Effector memory CD8-positive, alpha-beta T cell (primary cell): Measurements from ENCODE around the gene ARFGEF3.

ENCODE experiments used
- ATAC-seq: fragments of 150-1000 bp; cut with Tn5 transposase; replicated peaks from 2 replicates; pipeline ENCODE4 v1.10.0; 2021; ENCODE audit warnings: mild to moderate bottlenecking, moderate library complexity
- DNase-seq, 3 experiments: peaks; one replicate each; pipeline ENCODE4 v3.0.0; 2021
- H3K27ac Mint-ChIP-seq, 2 donors: one replicate each; pipeline ENCODE4 v1.8.0; 2022; ENCODE audit warnings: mild to moderate bottlenecking in 2 of 2, mixed read lengths in 2 of 2, moderate library complexity in 2 of 2
- H3K27me3 Mint-ChIP-seq, 2 donors: one replicate each; pipeline ENCODE4 v1.8.0; 2022; ENCODE audit warnings: mixed read lengths in 2 of 2
- H3K36me3 Mint-ChIP-seq: one replicate; pipeline ENCODE4 v1.8.0; 2022; ENCODE audit warnings: mild to moderate bottlenecking, moderate library complexity, mixed read lengths; ENCODE audit not compliant: insufficient read depth
- H3K4me1 Mint-ChIP-seq, 2 donors: one replicate each; pipeline ENCODE4 v1.8.0; 2022; ENCODE audit warnings: low read depth in 2 of 2, mixed read lengths in 2 of 2
- H3K4me3 Mint-ChIP-seq, 2 donors: one replicate each; pipeline ENCODE4 v1.8.0; 2022; ENCODE audit warnings: mild to moderate bottlenecking in 2 of 2, mixed read lengths in 2 of 2, moderate library complexity in 2 of 2
- H3K9me3 Mint-ChIP-seq, 2 donors: one replicate each; pipeline ENCODE4 v1.8.0; 2022; ENCODE audit warnings: mixed read lengths in 2 of 2

Gene ARFGEF3

DNA sequence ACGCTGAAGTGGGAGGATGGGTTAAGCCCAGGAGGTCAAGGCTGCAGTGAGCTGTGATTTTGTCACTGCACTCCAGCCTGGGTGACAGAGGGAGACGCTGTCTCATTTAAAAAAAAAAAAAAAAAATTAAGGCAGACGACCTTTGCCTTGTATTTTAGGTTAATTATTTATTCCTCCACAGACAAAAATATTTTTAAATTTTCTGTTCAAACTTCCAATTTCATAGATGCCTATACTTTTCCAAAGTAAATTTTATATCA lies 209.6 kb downstream of the ARFGEF3 start:
- DNase-seq: no peak
- H3K27me3 Mint-ChIP-seq: peaks cover 10 to 24% of the 10 kb centered on the region in 2 donors
- H3K36me3 Mint-ChIP-seq: no peaks in the 10 kb centered on the region
- peaks cover 0 to 2% of the 10 kb centered on the region in 2 donors for H3K9me3 Mint-ChIP-seq
- no peak overlapping the region for H3K4me3 Mint-ChIP-seq
- H3K4me1 Mint-ChIP-seq: no peaks in the 10 kb centered on the region
- no peak overlapping the region for H3K27ac Mint-ChIP-seq
- ATAC-seq: no peak

DNA sequence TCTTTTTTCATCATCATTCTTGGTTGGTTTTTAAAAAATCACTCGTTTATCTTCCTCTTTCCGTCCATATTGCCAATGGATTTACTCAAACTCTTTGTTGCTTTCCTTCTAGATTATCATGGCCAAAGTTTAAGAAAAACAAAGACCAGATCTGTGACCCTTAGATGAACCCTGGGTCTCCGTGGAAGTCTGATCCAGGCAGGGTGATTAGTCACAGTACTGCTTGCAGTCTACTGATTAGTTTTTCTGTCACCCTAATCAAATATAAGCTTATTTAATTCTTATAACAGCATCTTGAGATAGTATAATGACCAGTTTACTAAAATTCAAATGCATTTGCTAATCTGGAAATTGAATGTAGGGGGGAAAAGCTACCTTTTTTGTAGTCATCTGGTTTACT lies 210.0 kb downstream of the ARFGEF3 start:
- H3K4me3 Mint-ChIP-seq: no peak overlapping the region
- no peaks in the 10 kb centered on the region for H3K36me3 Mint-ChIP-seq
- DNase-seq: no peak
- peaks cover 7 to 21% of the 10 kb centered on the region in 2 donors for H3K27me3 Mint-ChIP-seq
- peaks cover 0 to 2% of the 10 kb centered on the region in 2 donors for H3K9me3 Mint-ChIP-seq
- H3K27ac Mint-ChIP-seq: no peak overlapping the region
- ATAC-seq: no peak
- H3K4me1 Mint-ChIP-seq: no peaks in the 10 kb centered on the region

DNA sequence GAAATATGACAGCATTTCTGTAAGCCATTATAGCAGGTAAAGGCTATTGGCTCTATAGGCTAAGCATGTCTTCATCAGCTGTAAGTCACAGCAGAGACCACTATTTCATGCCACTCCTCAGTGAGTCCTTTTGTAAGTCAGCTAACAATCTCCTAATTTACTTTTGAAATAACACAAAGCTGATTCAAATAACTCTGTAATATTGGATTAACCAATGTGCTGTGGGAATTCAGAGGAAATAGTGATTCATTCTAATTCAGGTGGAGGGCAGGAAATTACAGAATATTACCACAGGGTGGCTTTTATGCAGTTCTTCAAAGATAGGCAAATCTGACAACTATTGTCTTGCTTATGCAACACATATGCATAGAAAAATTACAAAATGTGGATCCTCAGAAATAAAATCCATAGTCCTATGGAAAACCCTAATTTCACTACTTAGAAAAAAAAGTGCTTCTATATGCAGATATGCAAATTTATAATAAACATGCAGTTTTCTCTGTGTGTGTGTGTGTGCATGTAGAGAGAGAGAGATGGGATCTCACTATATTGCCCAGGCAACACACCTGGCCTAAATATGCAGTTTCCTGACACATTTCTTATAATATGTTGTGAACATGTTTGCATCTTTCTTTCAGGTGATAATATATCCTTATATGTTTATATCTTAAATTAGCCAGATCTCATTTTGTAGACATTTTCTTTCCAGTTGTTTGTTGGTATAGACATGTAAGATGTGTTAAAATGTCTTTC lies 211.1 kb downstream of the ARFGEF3 start:
- Mint-ChIP-seq H3K4me1 (no peaks in the 10 kb centered on the region), H3K4me3 (no peak overlapping the region), H3K27me3 (peaks cover 0 to 12% of the 10 kb centered on the region in 2 donors), H3K9me3 (no peaks in the 10 kb centered on the region), H3K36me3 (no peaks in the 10 kb centered on the region), H3K27ac (no peak overlapping the region)
- peak; percentile 29 for ATAC-seq
- no peak for DNase-seq

- Mint-ChIP-seq H3K4me3 (no peak overlapping the region), H3K9me3 (no peaks in the 10 kb centered on the region), H3K4me1 (no peaks in the 10 kb centered on the region), H3K27me3 (peaks cover 0 to 5% of the 10 kb centered on the region in 2 donors), H3K27ac (no peak overlapping the region), H3K36me3 (no peaks in the 10 kb centered on the region)
- DNase-seq (no peak), ATAC-seq (no peak)
Observed at GRCh38 chr6:138374230-138374629, 212.5 kb downstream of the ARFGEF3 start.

- H3K27ac Mint-ChIP-seq: no peak overlapping the region
- no peak for DNase-seq
- H3K4me3 Mint-ChIP-seq: no peak overlapping the region
- H3K36me3 Mint-ChIP-seq: no peaks in the 10 kb centered on the region
- no peaks in the 10 kb centered on the region for H3K4me1 Mint-ChIP-seq
- peaks cover 0 to 5% of the 10 kb centered on the region in 2 donors for H3K27me3 Mint-ChIP-seq
- ATAC-seq: no peak
- H3K9me3 Mint-ChIP-seq: no peaks in the 10 kb centered on the region
Observed at GRCh38 chr6:138374815-138375214, 213.1 kb downstream of the ARFGEF3 start.

DNA sequence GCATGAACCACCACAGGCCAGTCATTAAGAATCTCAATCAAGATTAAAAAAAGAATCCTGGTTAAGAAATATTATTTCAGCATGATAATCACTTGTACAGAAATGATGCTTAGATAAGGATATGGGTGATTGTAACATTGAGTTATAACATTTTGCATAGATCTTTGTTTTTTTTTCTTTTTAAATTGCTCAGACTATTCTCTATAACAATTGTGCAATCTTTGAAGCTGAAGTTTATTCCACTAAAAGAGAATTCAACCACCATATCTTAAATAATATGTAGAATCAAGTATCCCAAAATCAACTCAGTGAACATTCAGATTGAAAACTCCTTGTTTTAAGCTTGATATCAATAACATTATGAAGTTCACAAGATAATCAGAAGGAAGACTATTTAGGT lies 215.3 kb downstream of the ARFGEF3 start:
- Mint-ChIP-seq H3K27me3 (peaks cover under 1 to 5% of the 10 kb centered on the region in 2 donors), H3K9me3 (no peaks in the 10 kb centered on the region), H3K27ac (no peak overlapping the region), H3K4me1 (no peaks in the 10 kb centered on the region), H3K36me3 (no peaks in the 10 kb centered on the region), H3K4me3 (no peak overlapping the region)
- ATAC-seq (no peak), DNase-seq (no peak)

GRCh38 chr6:138377844-138378243 lies 216.1 kb downstream of the ARFGEF3 start, which contains the start of gene SMIM28:
Gene SMIM28, plus strand, starts transcription at chr6:138377905. Its CDS starts 168 bp downstream, at chr6:138378073.
- ATAC-seq (no peak), DNase-seq (no peak)
- H3K4me3 Mint-ChIP-seq: no peak within 1 kb of the TSS
- peaks cover 9% of the 10 kb centered on the region in 2 donors for H3K27me3 Mint-ChIP-seq
- peaks cover 0 to 4% of the 10 kb centered on the region in 2 donors for H3K4me1 Mint-ChIP-seq
- no peak within 1 kb of the TSS for H3K27ac Mint-ChIP-seq
- H3K36me3 Mint-ChIP-seq: no peaks in the 10 kb centered on the region
- no peaks in the 10 kb centered on the region for H3K9me3 Mint-ChIP-seq

- Mint-ChIP-seq H3K36me3 (no peaks in the 10 kb centered on the region), H3K27ac (no peak overlapping the region), H3K4me3 (no peak overlapping the region), H3K9me3 (no peaks in the 10 kb centered on the region), H3K4me1 (peaks cover 0 to 4% of the 10 kb centered on the region in 2 donors), H3K27me3 (peaks cover 12 to 13% of the 10 kb centered on the region in 2 donors)
- DNase-seq (no peak), ATAC-seq (no peak)
Observed at GRCh38 chr6:138378463-138378862, 216.7 kb downstream of the ARFGEF3 start.

GRCh38 chr6:138382498-138383265 lies 220.9 kb downstream of the ARFGEF3 start:
- H3K9me3 Mint-ChIP-seq: no peaks in the 10 kb centered on the region
- ATAC-seq (no peak), DNase-seq (no peak)
- peak overlapping the region in 1 of 2 donors; percentile 62 for H3K27ac Mint-ChIP-seq
- no peak overlapping the region for H3K4me3 Mint-ChIP-seq
- peaks cover 0 to 4% of the 10 kb centered on the region in 2 donors for H3K4me1 Mint-ChIP-seq
- no peaks in the 10 kb centered on the region for H3K36me3 Mint-ChIP-seq
- H3K27me3 Mint-ChIP-seq: peaks cover 12 to 18% of the 10 kb centered on the region in 2 donors

DNA sequence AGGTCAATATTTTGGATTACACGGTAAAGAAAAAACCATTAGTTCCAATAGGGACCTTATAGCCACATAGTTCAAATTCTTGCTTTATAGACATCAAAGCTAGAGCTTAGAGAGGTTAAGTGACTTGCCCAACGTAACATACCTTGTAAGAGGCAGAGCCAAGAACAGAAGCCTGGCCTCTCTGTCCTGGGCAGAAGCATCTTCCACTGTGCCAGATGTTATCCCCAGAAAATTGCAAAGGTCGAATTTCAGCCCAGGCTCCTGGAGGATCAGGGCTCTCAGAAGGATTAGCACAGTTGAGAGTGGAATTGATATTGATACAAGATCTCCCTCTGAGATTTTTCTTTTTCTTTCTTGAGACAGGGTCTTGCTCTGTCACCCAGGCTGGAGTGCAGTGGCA lies 222.0 kb downstream of the ARFGEF3 start:
- peaks cover 0 to 4% of the 10 kb centered on the region in 2 donors for H3K4me1 Mint-ChIP-seq
- no peak for DNase-seq
- no peaks in the 10 kb centered on the region for H3K36me3 Mint-ChIP-seq
- peaks cover 21 to 22% of the 10 kb centered on the region in 2 donors for H3K27me3 Mint-ChIP-seq
- no peak overlapping the region for H3K4me3 Mint-ChIP-seq
- no peak for ATAC-seq
- H3K9me3 Mint-ChIP-seq: no peaks in the 10 kb centered on the region
- no peak overlapping the region for H3K27ac Mint-ChIP-seq

GRCh38 chr6:138386897-138387296 lies 225.2 kb downstream of the ARFGEF3 start:
- Mint-ChIP-seq H3K27ac (no peak overlapping the region), H3K4me3 (no peak overlapping the region), H3K36me3 (no peaks in the 10 kb centered on the region), H3K4me1 (peaks cover 0 to 4% of the 10 kb centered on the region in 2 donors), H3K9me3 (no peaks in the 10 kb centered on the region), H3K27me3 (peaks cover 40 to 46% of the 10 kb centered on the region in 2 donors)
- no peak for DNase-seq
- no peak for ATAC-seq

DNA sequence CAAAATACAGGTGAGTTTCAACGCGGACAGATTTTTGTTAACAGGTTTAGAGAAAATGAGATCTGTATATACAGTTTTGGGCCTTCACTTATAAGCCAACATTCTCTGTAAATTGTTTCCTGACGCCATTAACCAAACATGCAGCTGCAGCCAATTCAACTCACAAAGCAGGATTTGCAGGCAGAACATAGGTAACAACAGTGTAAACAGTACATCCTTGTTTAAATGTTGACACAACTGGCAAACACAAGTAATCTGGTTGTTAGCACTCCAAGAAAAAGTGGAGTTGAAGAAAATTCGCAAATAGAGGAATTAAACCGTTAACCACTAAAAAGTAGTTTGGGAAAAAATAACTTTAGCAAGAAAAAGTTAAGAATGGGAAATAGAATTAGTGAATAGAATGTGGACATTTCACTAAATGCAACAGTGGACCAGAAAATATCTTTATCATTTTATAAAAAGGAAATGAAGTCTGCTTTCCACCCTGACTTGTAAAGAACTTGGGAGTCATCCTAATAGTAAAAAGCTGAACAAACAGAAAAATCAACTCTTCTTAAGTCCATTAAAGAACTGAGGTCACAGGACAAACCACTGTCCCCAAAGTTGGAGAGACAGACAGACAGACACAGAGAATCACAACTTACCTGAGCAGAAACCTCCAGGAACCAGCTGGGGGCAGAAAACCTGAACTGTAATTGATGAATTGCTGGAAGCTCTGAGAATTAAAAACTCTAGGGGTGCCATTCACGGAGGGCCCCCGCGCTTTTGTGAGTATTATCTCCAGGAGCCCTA lies 226.0 kb downstream of the ARFGEF3 start:
- no peak for ATAC-seq
- Mint-ChIP-seq H3K4me3 (no peak overlapping the region), H3K9me3 (no peaks in the 10 kb centered on the region), H3K4me1 (no peaks in the 10 kb centered on the region), H3K36me3 (no peaks in the 10 kb centered on the region), H3K27ac (no peak overlapping the region), H3K27me3 (peaks cover 32 to 43% of the 10 kb centered on the region in 2 donors)
- DNase-seq: no peak

DNA sequence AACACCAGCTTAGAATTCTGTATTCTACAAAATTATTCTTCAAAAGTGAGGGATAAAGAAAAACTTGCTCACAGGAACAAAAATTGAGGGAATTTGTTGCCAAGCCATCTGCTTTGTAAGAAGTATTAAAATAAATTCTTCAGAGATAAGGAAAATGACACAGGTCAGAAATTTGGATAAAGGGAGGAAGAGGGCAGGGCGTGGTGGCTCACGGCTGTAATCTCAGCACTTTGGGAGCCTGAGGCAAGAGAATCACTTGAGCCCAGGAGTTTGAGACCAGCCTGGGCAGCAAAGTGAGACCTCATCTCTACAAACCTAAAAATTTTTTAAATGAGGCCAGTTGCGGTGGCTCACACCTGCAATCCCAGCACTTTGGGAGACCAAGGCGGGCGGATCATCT lies 227.8 kb downstream of the ARFGEF3 start:
- Mint-ChIP-seq H3K27ac (no peak overlapping the region), H3K4me1 (no peaks in the 10 kb centered on the region), H3K27me3 (peaks cover 28 to 36% of the 10 kb centered on the region in 2 donors), H3K9me3 (no peaks in the 10 kb centered on the region), H3K4me3 (no peak overlapping the region), H3K36me3 (no peaks in the 10 kb centered on the region)
- DNase-seq (no peak), ATAC-seq (no peak)
